GM12878 (cell line): Measurements from ENCODE around the gene LINC00237. TPM values are rescaled to one million over a fixed set of nuclear protein-coding genes. Genes with fewer than 3 reads are reported as not detected.

Source experiments
- ATAC-seq: fragments of 200-7000 bp; cut with Tn5 transposase; 3 replicates; pipeline ENCODE4 v1.9.1; 2020; ENCODE audit warnings: mild to moderate bottlenecking, moderate library complexity
- BruUV-seq: library from RNA; stranded (reverse); fragments of 400-500 nt; replicated peaks from 2 replicates; lab custom pipeline; 2021; lab: Mats Ljungman, UMichigan
- CTCF ChIA-PET: fragments of 300-600 bp; sonication (Branson Sonifier 250); formaldehyde crosslinking; extraction: SDS; loops from one replicate; lab custom pipeline; 2021; ENCODE audit warnings: inconsistent platforms; lab: Yijun Ruan, JAX
- POLR2A ChIA-PET: fragments of 350-600 bp; formaldehyde crosslinking; extraction: SDS; loops from one replicate; lab custom pipeline; 2021; ENCODE audit warnings: inconsistent platforms; lab: Charles Lee
- RAD21 ChIA-PET: fragments of 300-600 bp; sonication (Branson Sonifier 250); formaldehyde crosslinking; loops from one replicate; lab custom pipeline; 2023; ENCODE audit warnings: antibody characterized with exemption; ENCODE audit not compliant: unreplicated experiment; lab: Charles Lee
- SMC1A ChIA-PET: fragments of 300-600 bp; sonication (Branson Sonifier 250); formaldehyde crosslinking; loops from one replicate; lab custom pipeline; 2023; ENCODE audit not compliant: unreplicated experiment, uncharacterized antibody; lab: Charles Lee
- DNase-seq: peaks from one replicate; pipeline ENCODE4 v3.0.0-alpha.2; 2011; ENCODE audit warnings: low read depth, low spot score
- FAIRE-seq: peaks from 3 replicates; lab custom pipeline; 2011; peaks lifted over from hg19 to GRCh38; lab: Jason Lieb, UNC
- H2AFZ ChIP-seq: 2 replicates; pipeline ENCODE4 v1.6.0; 2011; ENCODE audit warnings: low read depth, low read length, control low read depth; ENCODE audit not compliant: control insufficient read depth
- H3K27ac ChIP-seq: 2 replicates; pipeline ENCODE4 v1.5.1; 2011; ENCODE audit warnings: control low read depth; ENCODE audit not compliant: control insufficient read depth, insufficient read depth
- H3K27me3 ChIP-seq, 2 experiments: replicated peaks in 1 of 2; 2 replicates each; pipeline versions ENCODE4 v1.6.0 to v1.6.1; 2011; ENCODE audit warnings: low read length in 1 of 2; ENCODE audit not compliant: control insufficient read depth in 2 of 2, insufficient read depth in 2 of 2
- H3K36me3 ChIP-seq, 2 experiments: 2 replicates each; pipeline ENCODE4 v1.5.1; 2011; ENCODE audit warnings: low read length in 1 of 2; ENCODE audit not compliant: control insufficient read depth in 2 of 2, insufficient read depth in 2 of 2
- H3K4me1 ChIP-seq: 2 replicates; pipeline ENCODE4 v1.6.1; 2011; ENCODE audit warnings: mild to moderate bottlenecking, low read length, moderate library complexity, mixed read lengths; ENCODE audit not compliant: control insufficient read depth, insufficient read depth
- H3K4me2 ChIP-seq: 2 replicates; pipeline ENCODE4 v1.6.0; 2011; ENCODE audit warnings: control low read depth; ENCODE audit not compliant: control insufficient read depth, insufficient read depth
- H3K4me3 ChIP-seq: fragments of 200-600 bp; sonication (generic); 2 replicates; pipeline ENCODE4 v1.5.1; 2016
- H3K79me2 ChIP-seq: 2 replicates; pipeline ENCODE4 v1.6.0; 2011; ENCODE audit warnings: low read length; ENCODE audit not compliant: control insufficient read depth, insufficient read depth
- H3K9ac ChIP-seq: 2 replicates; pipeline ENCODE4 v1.8.0; 2011; ENCODE audit warnings: low read length, control low read depth, mixed read lengths; ENCODE audit not compliant: control insufficient read depth, insufficient read depth
- H3K9me3 ChIP-seq: replicated peaks from 3 replicates; pipeline ENCODE4 v1.5.1; 2011; ENCODE audit warnings: mild to moderate bottlenecking, low read length; ENCODE audit not compliant: control insufficient read depth, insufficient read depth
- H4K20me1 ChIP-seq: 2 replicates; pipeline ENCODE4 v1.6.0; 2011; ENCODE audit not compliant: control insufficient read depth, insufficient read depth
- CBX3 ChIP-seq: fragments of 200-600 bp; sonication (generic); IDR thresholded peaks from 2 replicates; pipeline ENCODE4 v1.6.1; 2016; ENCODE audit warnings: low read depth, borderline replicate concordance
- CREB1 ChIP-seq: IDR thresholded peaks from 2 replicates; pipeline ENCODE4 v1.6.1; 2012; ENCODE audit warnings: low read depth, mild to moderate bottlenecking, inconsistent platforms
- EED ChIP-seq: sonication (generic); IDR thresholded peaks from 2 replicates; pipeline ENCODE4 v1.6.1; 2016; ENCODE audit warnings: antibody characterized with exemption, low read depth
- ESRRA ChIP-seq: IDR thresholded peaks from 2 replicates; pipeline ENCODE4 v1.6.1; 2012; ENCODE audit warnings: mild to moderate bottlenecking, low read length, improper control_type of control experiment
- ETV6 ChIP-seq, 2 experiments: fragments of 450-650 bp in 1 of 2; IDR thresholded peaks in 1 of 2; conservative IDR thresholded peaks in 1 of 2; 2 replicates each; pipeline ENCODE4 v1.6.1; 2014; ENCODE audit warnings: antibody characterized with exemption in 1 of 2, borderline replicate concordance in 1 of 2, low read depth in 1 of 2, mild to moderate bottlenecking in 1 of 2, moderate library complexity in 1 of 2
- FOXK2 ChIP-seq: fragments of 450-650 bp; IDR thresholded peaks from 2 replicates; pipeline ENCODE4 v1.6.1; 2017; ENCODE audit warnings: mild to moderate bottlenecking, moderate library complexity
- IKZF1 ChIP-seq: fragments of 450-650 bp; conservative IDR thresholded peaks from 2 replicates; pipeline ENCODE4 v1.6.1; 2017; ENCODE audit warnings: antibody characterized with exemption, mild to moderate bottlenecking
- LARP7 ChIP-seq: fragments of 450-650 bp; IDR thresholded peaks from 2 replicates; pipeline ENCODE4 v1.6.1; 2017; ENCODE audit warnings: mild to moderate bottlenecking
- POLR2A ChIP-seq: IDR thresholded peaks from 2 replicates; pipeline ENCODE4 v1.6.1; 2011; ENCODE audit warnings: low read depth, mild to moderate bottlenecking, low read length
- POLR2AphosphoS2 ChIP-seq: IDR thresholded peaks from 2 replicates; pipeline ENCODE4 v1.6.1; 2011; ENCODE audit warnings: low read depth, mild to moderate bottlenecking, low read length, improper control_type of control experiment, moderate library complexity
- POLR2AphosphoS5 ChIP-seq: IDR thresholded peaks from 2 replicates; pipeline ENCODE4 v1.6.1; 2011; ENCODE audit warnings: mild to moderate bottlenecking, low read length, inconsistent platforms
- POU2F2 ChIP-seq: IDR thresholded peaks from 3 replicates; pipeline ENCODE4 v1.6.1; 2011; ENCODE audit warnings: low read depth, mild to moderate bottlenecking, low read length, borderline replicate concordance
- RAD51 ChIP-seq: fragments of 450-650 bp; IDR thresholded peaks from 2 replicates; pipeline ENCODE4 v1.6.1; 2016; ENCODE audit warnings: moderate library complexity, mild to moderate bottlenecking, inconsistent platforms
- SMAD5 ChIP-seq: IDR thresholded peaks from 2 replicates; pipeline ENCODE4 v1.6.1; 2016; ENCODE audit warnings: antibody characterized with exemption, low read depth
- TAF1 ChIP-seq: IDR thresholded peaks from 2 replicates; pipeline ENCODE4 v1.6.1; 2011; ENCODE audit warnings: mild to moderate bottlenecking, low read depth, low read length, borderline replicate concordance
- TCF3 ChIP-seq: IDR thresholded peaks from 2 replicates; pipeline ENCODE4 v1.6.1; 2012; ENCODE audit warnings: low read depth, mild to moderate bottlenecking, low read length, borderline replicate concordance; ENCODE audit not compliant: insufficient read depth
- TCF7 ChIP-seq: IDR thresholded peaks from 2 replicates; pipeline ENCODE4 v1.6.1; 2014; ENCODE audit warnings: antibody characterized with exemption, borderline replicate concordance
- WGBS: methylation state at CpG from one replicate; pipeline ENCODE4 v1.1.6; 2016; ENCODE audit warnings: low lambda C conversion rate; ENCODE audit not compliant: insufficient replicate concordance, insufficient coverage; ENCODE audit errors: missing lambda C conversion rate; 5-methylcytosine and 5-hydroxymethylcytosine counted together
- in situ Hi-C: fragments of 300-500 bp; cut with MboI; formaldehyde crosslinking; loops from 9 replicates; pipeline ENCODE4 v1.14.3; 2018; ENCODE audit warnings: mixed read lengths
- intact Hi-C: fragments of 100-400 bp; cut with micrococcal nuclease; formaldehyde crosslinking; loops from one replicate; pipeline ENCODE4 v1.14.2; 2022; ENCODE audit not compliant: unreplicated experiment
- polyA plus RNA-seq, 11 experiments: library from polyadenylated mRNA; depleted of rRNA in 4 of 11; unstranded in 6 of 11; stranded (reverse) in 5 of 11; fragments of >200 nt; fragmentation: Nextera tagmentation in 4 of 11; fragmentation: Illumina TruSeq in 1 of 11; extraction: Ambion mirVana in 4 of 11; extraction: Trizol in 1 of 11; gene quantifications; 1 replicate in 1 of 11; 2 replicates in 10 of 11; pipeline versions ENCODE4 v1.2.1 to v1.2.3, GENCODE V29; 2011 to 2016; ENCODE audit warnings: inconsistent platforms in 2 of 11, missing spikeins in 2 of 11, low read depth in 1 of 11
- total RNA-seq, 4 experiments: library from RNA; depleted of rRNA in 3 of 4; stranded (reverse); fragments of >200 nt in 3 of 4; fragmentation: Illumina TruSeq in 1 of 4; extraction: Trizol in 1 of 4; gene quantifications; 2 replicates each; pipeline versions ENCODE4 v1.2.1 to v1.2.3, GENCODE V29; 2013 to 2021
- TF ChIP-seq, protein P1 (sequence below): IDR thresholded peaks from 2 replicates; pipeline ENCODE4 v1.6.1; 2012; ENCODE audit warnings: low read depth, low read length, improper control_type of control experiment
- TF ChIP-seq, protein P2 (sequence below): fragments of 450-650 bp; conservative IDR thresholded peaks from 2 replicates; pipeline ENCODE4 v1.6.1; 2017; ENCODE audit warnings: mild to moderate bottlenecking, moderate library complexity
- TF ChIP-seq, protein P3 (sequence below): fragments of 450-650 bp; IDR thresholded peaks from 2 replicates; pipeline ENCODE4 v1.6.1; 2014; ENCODE audit warnings: mild to moderate bottlenecking

Gene LINC00237
- total and polyA plus RNA-seq, 10 of the 15 experiments (the other 5 are each of a cell fraction or from before 2014, with no cell fraction given), result not detected

DNA sequence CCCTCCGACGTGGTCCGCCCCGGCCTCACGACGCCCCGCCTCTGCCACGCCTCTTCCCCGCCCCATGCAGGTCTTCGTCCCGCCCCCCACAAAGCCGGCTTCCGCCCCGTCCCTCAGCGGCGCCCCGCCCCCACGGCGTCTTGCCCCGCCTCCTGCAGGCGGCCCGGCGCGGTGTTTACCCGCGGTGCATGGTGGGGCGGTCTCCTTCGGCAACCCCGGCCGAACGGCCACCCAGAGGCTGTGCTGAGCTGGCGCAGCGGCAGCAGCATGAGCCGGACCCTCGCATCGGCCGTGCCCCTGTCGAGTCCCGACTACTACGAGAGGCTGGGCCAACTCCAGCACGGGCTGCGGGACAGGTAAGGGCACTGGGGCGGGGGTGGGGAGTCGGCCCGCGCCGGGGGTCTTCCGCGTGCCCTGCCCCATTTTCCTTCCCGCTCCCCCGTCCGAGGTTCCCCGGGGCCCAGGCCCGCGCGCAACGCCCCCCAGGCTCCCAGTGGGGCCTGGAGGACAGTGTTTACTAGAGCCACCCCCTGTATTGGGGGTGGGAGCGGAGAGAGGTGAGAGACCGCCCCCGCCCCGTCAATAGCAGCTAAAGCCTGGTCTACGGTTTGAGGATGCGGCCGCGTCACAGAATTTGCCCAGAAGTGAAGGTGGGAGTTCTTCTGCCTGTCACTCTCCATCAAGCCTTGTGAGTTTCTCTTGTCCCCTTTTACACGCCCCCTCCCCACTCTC, 19.9 kb upstream of the LINC00237 start, which contains the start of gene KIZ:
TSS of gene KIZ (plus strand) at position 234 of the 732 bp plus-strand sequence. CDS start at position 268, 34 bp downstream.
- intact Hi-C loops, result loop anchor here (10.0 kb wide), 1 partner anchor 179 kb away; the partner anchor contains the start of gene XRN2
- H3K27me3 ChIP-seq, result no peaks in the 10 kb centered on the region
- ATAC-seq (peak; percentile 99), DNase-seq (peak; percentile 77), FAIRE-seq (peak; percentile 93)
- in situ Hi-C loops, result no loop called here
- no peaks in the 10 kb centered on the region; the same call in 1 of the 2 replicates for H3K79me2 ChIP-seq
- ChIA-PET POLR2A (no interaction called here), CTCF (interaction anchor here (0.7 to 1.8 kb wide), 4 partner anchors 10 to 159 kb away, joined by 3 to 8 read pairs (median 3); no protein-coding TSS in a partner anchor), SMC1A (interaction anchor here (0.7 to 1.4 kb wide), 6 partner anchors 9 to 1098 kb away, joined by 3 to 5 read pairs (median 4); partner anchors contain the start of gene XRN2), RAD21 (interaction anchor here (0.8 to 2.1 kb wide), 3 partner anchors 10 to 1075 kb away, joined by 3 to 8 read pairs (median 4); no protein-coding TSS in a partner anchor)
- no TSS peak for BruUV-seq
- H3K36me3 ChIP-seq, result no peaks in the 10 kb centered on the region
- H3K9me3 ChIP-seq, result no peaks in the 10 kb centered on the region
- H3K4me2 ChIP-seq, result peak within 1 kb of the TSS; percentile 81
- H3K27ac ChIP-seq, result peak within 1 kb of the TSS; percentile 59
- H3K4me1 ChIP-seq, result peaks cover 2% of the 10 kb centered on the region; the same call in 1 of the 2 replicates
- H3K4me3 ChIP-seq, result peak within 1 kb of the TSS; percentile 75
- peak within 1 kb of the TSS; percentile 78 for H3K9ac ChIP-seq
- H4K20me1 ChIP-seq, result no peaks in the 10 kb centered on the region
- H2AFZ ChIP-seq, result peak within 1 kb of the TSS; percentile 98
- WGBS, result 2% methylated on average over 44 of the region's 66 CpGs
- TF ChIP-seq EED (no peak), TCF7 (no peak), TAF1 (0 out of 2 replicates have a peak, but pooled peaks have one; percentile 51), POU2F2 (peak; percentile 69; the same call in 2 of the 3 replicates), ETV6 (conservative IDR thresholded peaks at IDR 0.05 in 1 of 2, IDR thresholded peaks at IDR 0.05 in 1 of 2; ENCODE audit: borderline replicate concordance in 1 of 2, low read depth in 1 of 2) (no peak), IKZF1 (peak; percentile 25; the same call in 1 of the 2 replicates), FOXK2 (peak; percentile 79), RAD51 (no peak), TCF3 (0 out of 2 replicates have a peak, but pooled peaks have one; percentile 26), POLR2AphosphoS2 (peak; percentile 79; the same call in 1 of the 2 replicates), POLR2A (peak; percentile 98), LARP7 (no peak), CREB1 (peak; percentile 9; the same call in 1 of the 2 replicates), SMAD5 (no peak), CBX3 (no peak), ESRRA (no peak), POLR2AphosphoS5 (peak; percentile 72)
- TF ChIP-seq, protein P1, sequence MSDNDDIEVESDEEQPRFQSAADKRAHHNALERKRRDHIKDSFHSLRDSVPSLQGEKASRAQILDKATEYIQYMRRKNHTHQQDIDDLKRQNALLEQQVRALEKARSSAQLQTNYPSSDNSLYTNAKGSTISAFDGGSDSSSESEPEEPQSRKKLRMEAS, result peak; percentile 58; the same call in 1 of the 2 replicates
- TF ChIP-seq, protein P2, sequence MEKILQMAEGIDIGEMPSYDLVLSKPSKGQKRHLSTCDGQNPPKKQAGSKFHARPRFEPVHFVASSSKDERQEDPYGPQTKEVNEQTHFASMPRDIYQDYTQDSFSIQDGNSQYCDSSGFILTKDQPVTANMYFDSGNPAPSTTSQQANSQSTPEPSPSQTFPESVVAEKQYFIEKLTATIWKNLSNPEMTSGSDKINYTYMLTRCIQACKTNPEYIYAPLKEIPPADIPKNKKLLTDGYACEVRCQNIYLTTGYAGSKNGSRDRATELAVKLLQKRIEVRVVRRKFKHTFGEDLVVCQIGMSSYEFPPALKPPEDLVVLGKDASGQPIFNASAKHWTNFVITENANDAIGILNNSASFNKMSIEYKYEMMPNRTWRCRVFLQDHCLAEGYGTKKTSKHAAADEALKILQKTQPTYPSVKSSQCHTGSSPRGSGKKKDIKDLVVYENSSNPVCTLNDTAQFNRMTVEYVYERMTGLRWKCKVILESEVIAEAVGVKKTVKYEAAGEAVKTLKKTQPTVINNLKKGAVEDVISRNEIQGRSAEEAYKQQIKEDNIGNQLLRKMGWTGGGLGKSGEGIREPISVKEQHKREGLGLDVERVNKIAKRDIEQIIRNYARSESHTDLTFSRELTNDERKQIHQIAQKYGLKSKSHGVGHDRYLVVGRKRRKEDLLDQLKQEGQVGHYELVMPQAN, result no peak; the same call in 1 of the 2 replicates
- TF ChIP-seq, protein P3, sequence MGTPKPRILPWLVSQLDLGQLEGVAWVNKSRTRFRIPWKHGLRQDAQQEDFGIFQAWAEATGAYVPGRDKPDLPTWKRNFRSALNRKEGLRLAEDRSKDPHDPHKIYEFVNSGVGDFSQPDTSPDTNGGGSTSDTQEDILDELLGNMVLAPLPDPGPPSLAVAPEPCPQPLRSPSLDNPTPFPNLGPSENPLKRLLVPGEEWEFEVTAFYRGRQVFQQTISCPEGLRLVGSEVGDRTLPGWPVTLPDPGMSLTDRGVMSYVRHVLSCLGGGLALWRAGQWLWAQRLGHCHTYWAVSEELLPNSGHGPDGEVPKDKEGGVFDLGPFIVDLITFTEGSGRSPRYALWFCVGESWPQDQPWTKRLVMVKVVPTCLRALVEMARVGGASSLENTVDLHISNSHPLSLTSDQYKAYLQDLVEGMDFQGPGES, result no peak
